Iris pigment epithelial cell (primary cell): ENCODE results near the gene CTCF.
"Not testable (repeated sequence)": the region's sequence is repeated elsewhere in the genome, so short reads cannot be mapped to it uniquely, and the experiment has no call there.

Experiments
- DNase-seq: peaks from one replicate; pipeline ENCODE4 v3.0.0-alpha.2; 2011; ENCODE audit warnings: low read depth

Gene CTCF

GRCh38 chr16:67533987-67534386, 28.3 kb upstream of the CTCF start:
- DNase-seq: not testable (repeated sequence)

GRCh38 chr16:67534431-67534830, 27.9 kb upstream of the CTCF start:
- DNase-seq: no peak

GRCh38 chr16:67535201-67535600, 27.1 kb upstream of the CTCF start:
- no peak for DNase-seq

- DNase-seq: peak; percentile 65
Measured at GRCh38 chr16:67537270-67537635, 25.1 kb upstream of the CTCF start.

- DNase-seq: no peak
Measured at GRCh38 chr16:67537636-67538591, 24.4 kb upstream of the CTCF start.

GRCh38 chr16:67538666-67539101, 23.6 kb upstream of the CTCF start:
- DNase-seq: no peak

GRCh38 chr16:67539271-67539670, 23.1 kb upstream of the CTCF start:
- DNase-seq: no peak

- no peak for DNase-seq
Measured at GRCh38 chr16:67539691-67540635, 22.4 kb upstream of the CTCF start.

GRCh38 chr16:67540756-67541155, 21.6 kb upstream of the CTCF start:
- DNase-seq: no peak

- peak; percentile 71 for DNase-seq
Measured at GRCh38 chr16:67541391-67542263, 20.7 kb upstream of the CTCF start.

GRCh38 chr16:67542464-67542863, 19.9 kb upstream of the CTCF start:
- DNase-seq: peak; percentile 84

- DNase-seq: no peak
Measured at GRCh38 chr16:67543036-67543435, 19.3 kb upstream of the CTCF start.

GRCh38 chr16:67543582-67543981, 18.7 kb upstream of the CTCF start:
- no peak for DNase-seq

GRCh38 chr16:67544329-67544841, 17.9 kb upstream of the CTCF start:
- no peak for DNase-seq

- no peak for DNase-seq
Measured at GRCh38 chr16:67544844-67545664, 17.3 kb upstream of the CTCF start.

- no peak for DNase-seq
Measured at GRCh38 chr16:67545665-67546024, 16.7 kb upstream of the CTCF start.

GRCh38 chr16:67546091-67546501, 16.2 kb upstream of the CTCF start:
- DNase-seq: no peak

- DNase-seq: peak; percentile 40
Measured at GRCh38 chr16:67546761-67547422, 15.4 kb upstream of the CTCF start.

- DNase-seq: no peak
Measured at GRCh38 chr16:67547423-67548264, 14.7 kb upstream of the CTCF start.
